Activated T-cell treated with anti-CD3 and anti-CD28 coated beads, Interleukin-2, amount 50 U/mL, for 4 hours (primary cell): ENCODE data around the gene DMAC1. TPM values are rescaled to one million over a fixed set of nuclear protein-coding genes. Genes with fewer than 3 reads are reported as not detected.

Experiments used
- ATAC-seq, 2 donors: fragments of 200-7000 bp; cut with Tn5 transposase; one replicate each; pipeline ENCODE4 v1.10.0; 2021
- DNase-seq: peaks from one replicate; pipeline ENCODE4 v3.0.0-alpha.2; 2020
- H3K27me3 Mint-ChIP-seq: one replicate; pipeline ENCODE4 v1.8.0; 2021; ENCODE audit warnings: low read depth, mixed read lengths
- H3K36me3 Mint-ChIP-seq: one replicate; pipeline ENCODE4 v1.8.0; 2022; ENCODE audit warnings: mixed read lengths; ENCODE audit not compliant: insufficient read depth
- H3K4me1 Mint-ChIP-seq: one replicate; pipeline ENCODE4 v1.8.0; 2021; ENCODE audit warnings: low read depth, mixed read lengths
- H3K4me3 Mint-ChIP-seq: one replicate; pipeline ENCODE4 v1.8.0; 2021; ENCODE audit warnings: mild to moderate bottlenecking, moderate library complexity, mixed read lengths
- H3K9me3 Mint-ChIP-seq: one replicate; pipeline ENCODE4 v1.8.0; 2021; ENCODE audit warnings: mixed read lengths
- total RNA-seq, 3 donors: library from RNA; stranded (reverse); gene quantifications; one replicate each; pipeline ENCODE4 v1.2.1, GENCODE V29; 2021

DMAC1 gene
- total RNA-seq, 3 donors from 2014 or later: 31.2 to 32.6 (median 31.2) TPM

- Mint-ChIP-seq H3K27me3 (no peaks in the 10 kb centered on the region), H3K4me3 (no peak overlapping the region), H3K4me1 (peaks cover 26% of the 10 kb centered on the region), H3K9me3 (no peaks in the 10 kb centered on the region), H3K36me3 (peaks cover 30% of the 10 kb centered on the region)
- DNase-seq (no peak), ATAC-seq (no peak)
Observed at GRCh38 chr9:7794196-7794595, 5.4 kb downstream of the DMAC1 start.

GRCh38 chr9:7791394-7791793 is 8.2 kb downstream of the DMAC1 start:
- DNase-seq (no peak), ATAC-seq (no peak)
- H3K4me1 Mint-ChIP-seq: peaks cover 13% of the 10 kb centered on the region
- peaks cover 26% of the 10 kb centered on the region for H3K36me3 Mint-ChIP-seq
- no peaks in the 10 kb centered on the region for H3K9me3 Mint-ChIP-seq
- H3K27me3 Mint-ChIP-seq: no peaks in the 10 kb centered on the region
- H3K4me3 Mint-ChIP-seq: no peak overlapping the region

GRCh38 chr9:7790819-7791182 is 8.8 kb downstream of the DMAC1 start:
- Mint-ChIP-seq H3K4me1 (peaks cover 8% of the 10 kb centered on the region), H3K27me3 (no peaks in the 10 kb centered on the region), H3K9me3 (no peaks in the 10 kb centered on the region), H3K36me3 (peaks cover 22% of the 10 kb centered on the region), H3K4me3 (no peak overlapping the region)
- DNase-seq (no peak), ATAC-seq (no peak)

GRCh38 chr9:7790022-7790818 is 9.4 kb downstream of the DMAC1 start:
- H3K4me1 Mint-ChIP-seq: peaks cover 7% of the 10 kb centered on the region

GRCh38 chr9:7788772-7789171 is 10.8 kb downstream of the DMAC1 start:
- DNase-seq: no peak
- H3K27me3 Mint-ChIP-seq: no peaks in the 10 kb centered on the region
- H3K4me1 Mint-ChIP-seq: peaks cover 1% of the 10 kb centered on the region
- H3K4me3 Mint-ChIP-seq: no peak overlapping the region
- ATAC-seq: no peak
- H3K36me3 Mint-ChIP-seq: peaks cover 16% of the 10 kb centered on the region
- no peaks in the 10 kb centered on the region for H3K9me3 Mint-ChIP-seq

More at GRCh38 chr9:7790022-7790818, 9.4 kb downstream of the DMAC1 start:
- Mint-ChIP-seq H3K36me3 (peaks cover 20% of the 10 kb centered on the region), H3K27me3 (no peaks in the 10 kb centered on the region), H3K4me3 (no peak overlapping the region), H3K9me3 (no peaks in the 10 kb centered on the region)
- DNase-seq (no peak), ATAC-seq (no peak)

GRCh38 chr9:7785813-7786212 is 13.8 kb downstream of the DMAC1 start:
- Mint-ChIP-seq H3K27me3 (no peaks in the 10 kb centered on the region), H3K9me3 (no peaks in the 10 kb centered on the region), H3K4me3 (no peak overlapping the region), H3K4me1 (no peaks in the 10 kb centered on the region), H3K36me3 (peaks cover 2% of the 10 kb centered on the region)
- no peak for ATAC-seq
- no peak for DNase-seq

- Mint-ChIP-seq H3K9me3 (no peaks in the 10 kb centered on the region), H3K4me1 (no peaks in the 10 kb centered on the region), H3K27me3 (no peaks in the 10 kb centered on the region), H3K36me3 (peaks cover 5% of the 10 kb centered on the region), H3K4me3 (no peak overlapping the region)
- no peak for ATAC-seq
- DNase-seq: no peak
Observed at GRCh38 chr9:7784472-7784871, 15.1 kb downstream of the DMAC1 start.

- ATAC-seq (no peak), DNase-seq (no peak)
- no peaks in the 10 kb centered on the region for H3K9me3 Mint-ChIP-seq
- H3K27me3 Mint-ChIP-seq: peaks cover 3% of the 10 kb centered on the region
- H3K4me3 Mint-ChIP-seq: no peak overlapping the region
- no peaks in the 10 kb centered on the region for H3K4me1 Mint-ChIP-seq
- peaks cover 5% of the 10 kb centered on the region for H3K36me3 Mint-ChIP-seq
Observed at GRCh38 chr9:7783635-7784063, 15.9 kb downstream of the DMAC1 start.

- DNase-seq (no peak), ATAC-seq (no peak)
- Mint-ChIP-seq H3K4me3 (no peak overlapping the region), H3K36me3 (peaks cover 5% of the 10 kb centered on the region), H3K27me3 (peaks cover 3% of the 10 kb centered on the region), H3K9me3 (no peaks in the 10 kb centered on the region), H3K4me1 (no peaks in the 10 kb centered on the region)
Observed at GRCh38 chr9:7782400-7783120, 17.0 kb downstream of the DMAC1 start.

- Mint-ChIP-seq H3K4me3 (no peak overlapping the region), H3K27me3 (peaks cover 3% of the 10 kb centered on the region), H3K9me3 (no peaks in the 10 kb centered on the region), H3K36me3 (peaks cover 5% of the 10 kb centered on the region), H3K4me1 (peaks cover 1% of the 10 kb centered on the region)
- no peak for ATAC-seq
- no peak for DNase-seq
Observed at GRCh38 chr9:7780261-7780988, 19.2 kb downstream of the DMAC1 start.

- DNase-seq (no peak), ATAC-seq (no peak)
- H3K36me3 Mint-ChIP-seq: peaks cover 5% of the 10 kb centered on the region
- peaks cover 3% of the 10 kb centered on the region for H3K27me3 Mint-ChIP-seq
- H3K4me1 Mint-ChIP-seq: peaks cover 1% of the 10 kb centered on the region
- H3K9me3 Mint-ChIP-seq: no peaks in the 10 kb centered on the region
- no peak overlapping the region for H3K4me3 Mint-ChIP-seq
Observed at GRCh38 chr9:7778851-7779600, 20.6 kb downstream of the DMAC1 start.

GRCh38 chr9:7777771-7778170 is 21.8 kb downstream of the DMAC1 start:
- peaks cover 5% of the 10 kb centered on the region for H3K36me3 Mint-ChIP-seq
- DNase-seq: no peak
- ATAC-seq: no peak
- H3K4me3 Mint-ChIP-seq: no peak overlapping the region
- peaks cover 1% of the 10 kb centered on the region for H3K4me1 Mint-ChIP-seq
- H3K9me3 Mint-ChIP-seq: no peaks in the 10 kb centered on the region
- peaks cover 3% of the 10 kb centered on the region for H3K27me3 Mint-ChIP-seq

GRCh38 chr9:7770111-7770510 is 29.5 kb downstream of the DMAC1 start:
- H3K4me1 Mint-ChIP-seq: no peaks in the 10 kb centered on the region
- no peak for DNase-seq
- no peak overlapping the region for H3K4me3 Mint-ChIP-seq
- peaks cover 8% of the 10 kb centered on the region for H3K27me3 Mint-ChIP-seq
- ATAC-seq: no peak
- no peaks in the 10 kb centered on the region for H3K9me3 Mint-ChIP-seq
- H3K36me3 Mint-ChIP-seq: no peaks in the 10 kb centered on the region

- DNase-seq (no peak), ATAC-seq (no peak)
- Mint-ChIP-seq H3K36me3 (no peaks in the 10 kb centered on the region), H3K4me1 (no peaks in the 10 kb centered on the region), H3K4me3 (no peak overlapping the region), H3K9me3 (peaks cover 5% of the 10 kb centered on the region), H3K27me3 (no peaks in the 10 kb centered on the region)
Observed at GRCh38 chr9:7762600-7762999, 37.0 kb downstream of the DMAC1 start.
